ENCODE results near the gene GAL.

- TF ChIP-seq CTCF (IDR thresholded peaks at IDR 0.05; ENCODE audit: insufficient read depth, low read length), result no peak
- no peak for TF ChIP-seq POLR2AphosphoS5 (IDR thresholded peaks at IDR 0.05; ENCODE audit: low read depth)
Observed at GRCh38 chr11:68665436-68665835, 18.9 kb upstream of the GAL start.

All from HL-60 (cell line).